Uterus (tissue), 2 donors: Measurements from ENCODE around the gene SPTBN4.
"Not testable (repeated sequence)": the region's sequence is repeated elsewhere in the genome, so short reads cannot be mapped to it uniquely, and the experiment has no call there.

ENCODE experiments used
- POLR2A ChIP-seq, 2 donors: fragments of 450-650 bp; IDR thresholded peaks; one replicate each; pipeline ENCODE4 v1.6.1; 2016; ENCODE audit warnings: antibody characterized with exemption in 2 of 2, mild to moderate bottlenecking in 1 of 2, moderate library complexity in 1 of 2
- TF ChIP-seq, protein P1 (sequence below), 4 experiments: fragments of 200-600 bp in 2 of 4; fragments of 450-650 bp in 2 of 4; sonication (generic) in 2 of 4; IDR thresholded peaks; one replicate each; pipeline ENCODE4 v1.5.1; 2016 to 2019; ENCODE audit warnings: antibody characterized with exemption in 4 of 4, mild to moderate bottlenecking in 2 of 4, moderate library complexity in 1 of 4

DNA sequence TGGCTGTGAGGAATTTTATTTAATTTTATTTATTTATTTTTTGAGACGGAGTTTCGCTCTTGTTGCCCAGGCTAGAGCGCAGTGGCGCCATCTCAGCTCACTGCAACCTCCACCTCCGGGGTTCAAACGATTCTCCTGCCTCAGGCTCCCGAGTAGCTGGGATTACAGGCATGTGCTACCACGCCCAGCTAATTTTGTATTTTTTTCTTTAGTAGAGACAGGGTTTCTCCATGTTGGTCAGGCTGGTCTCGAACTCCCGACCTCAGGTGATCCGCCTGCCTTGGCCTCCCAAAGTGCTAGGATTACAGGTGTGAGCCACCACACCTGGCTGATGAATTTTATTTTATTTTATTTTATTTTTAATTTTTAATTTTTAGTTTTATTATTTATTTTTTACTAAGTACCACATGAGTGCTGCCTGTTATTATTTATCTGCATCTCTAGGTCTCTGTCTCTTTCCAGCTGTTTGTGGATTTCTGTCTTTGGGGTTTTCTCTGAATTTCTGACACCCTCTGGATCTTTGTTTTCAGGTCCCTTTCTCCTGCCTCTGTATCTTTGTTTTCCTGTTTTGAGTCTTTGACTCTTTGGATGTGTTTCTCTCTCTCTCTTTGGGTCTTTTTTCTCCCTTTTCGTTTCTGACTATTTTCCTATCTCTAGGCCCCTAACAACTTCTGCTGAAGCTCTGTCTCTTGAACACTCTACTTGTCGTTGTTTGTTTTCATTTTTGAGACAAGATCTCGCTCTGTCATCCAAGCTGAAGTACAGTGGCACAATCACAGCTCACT is 157.8 kb downstream of the SPTBN4 start:
- TF ChIP-seq, protein P1, sequence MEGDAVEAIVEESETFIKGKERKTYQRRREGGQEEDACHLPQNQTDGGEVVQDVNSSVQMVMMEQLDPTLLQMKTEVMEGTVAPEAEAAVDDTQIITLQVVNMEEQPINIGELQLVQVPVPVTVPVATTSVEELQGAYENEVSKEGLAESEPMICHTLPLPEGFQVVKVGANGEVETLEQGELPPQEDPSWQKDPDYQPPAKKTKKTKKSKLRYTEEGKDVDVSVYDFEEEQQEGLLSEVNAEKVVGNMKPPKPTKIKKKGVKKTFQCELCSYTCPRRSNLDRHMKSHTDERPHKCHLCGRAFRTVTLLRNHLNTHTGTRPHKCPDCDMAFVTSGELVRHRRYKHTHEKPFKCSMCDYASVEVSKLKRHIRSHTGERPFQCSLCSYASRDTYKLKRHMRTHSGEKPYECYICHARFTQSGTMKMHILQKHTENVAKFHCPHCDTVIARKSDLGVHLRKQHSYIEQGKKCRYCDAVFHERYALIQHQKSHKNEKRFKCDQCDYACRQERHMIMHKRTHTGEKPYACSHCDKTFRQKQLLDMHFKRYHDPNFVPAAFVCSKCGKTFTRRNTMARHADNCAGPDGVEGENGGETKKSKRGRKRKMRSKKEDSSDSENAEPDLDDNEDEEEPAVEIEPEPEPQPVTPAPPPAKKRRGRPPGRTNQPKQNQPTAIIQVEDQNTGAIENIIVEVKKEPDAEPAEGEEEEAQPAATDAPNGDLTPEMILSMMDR (IDR thresholded peaks at IDR 0.05) = not testable (repeated sequence)
- TF ChIP-seq POLR2A (IDR thresholded peaks at IDR 0.05) = not testable (repeated sequence)
